ENCODE results near the gene ACSL1.
"Not testable (repeated sequence)": the region's sequence is repeated elsewhere in the genome, so short reads cannot be mapped to it uniquely, and the experiment has no call there.

ACSL1 gene

GRCh38 chr4:184747034-184747830 is 78.5 kb downstream of the ACSL1 start:
- no peaks in the 10 kb centered on the region for H3K27me3 ChIP-seq (replicated peaks; ENCODE audit: control insufficient read depth, insufficient read depth, low read length, poor library complexity, severe bottlenecking)
- H3K9me3 ChIP-seq (ENCODE audit: control insufficient read depth, low read length): no peaks in the 10 kb centered on the region
- no peaks in the 10 kb centered on the region for H3K36me3 ChIP-seq (ENCODE audit: control insufficient read depth, insufficient read depth, low read length)
- no peak overlapping the region for H3K4me3 ChIP-seq (ENCODE audit: insufficient read depth, low read depth, low read length, poor library complexity, severe bottlenecking)
- no peaks in the 10 kb centered on the region for H3K4me1 ChIP-seq (ENCODE audit: control insufficient read depth, insufficient read depth, low read length, poor library complexity, severe bottlenecking)
- DNase-seq: no peak
- H3K27ac ChIP-seq (ENCODE audit: insufficient read depth, low read length, poor library complexity, severe bottlenecking): no peak overlapping the region

- no peaks in the 10 kb centered on the region for H3K36me3 ChIP-seq (ENCODE audit: control insufficient read depth, insufficient read depth, low read length)
- H3K9me3 ChIP-seq (ENCODE audit: control insufficient read depth, low read length): no peaks in the 10 kb centered on the region
- no peak overlapping the region for H3K27ac ChIP-seq (ENCODE audit: insufficient read depth, low read length, poor library complexity, severe bottlenecking)
- no peak overlapping the region for H3K4me3 ChIP-seq (ENCODE audit: insufficient read depth, low read depth, low read length, poor library complexity, severe bottlenecking)
- no peaks in the 10 kb centered on the region for H3K4me1 ChIP-seq (ENCODE audit: control insufficient read depth, insufficient read depth, low read length, poor library complexity, severe bottlenecking)
- DNase-seq: peak; percentile 11 to 36 (median 19)
- H3K27me3 ChIP-seq (replicated peaks; ENCODE audit: control insufficient read depth, insufficient read depth, low read length, poor library complexity, severe bottlenecking): no peaks in the 10 kb centered on the region
Observed at GRCh38 chr4:184745831-184746795, 79.7 kb downstream of the ACSL1 start.

- Histone ChIP-seq H3K4me1 (ENCODE audit: control insufficient read depth, insufficient read depth, low read length, poor library complexity, severe bottlenecking) (no peaks in the 10 kb centered on the region), H3K36me3 (ENCODE audit: control insufficient read depth, insufficient read depth, low read length) (no peaks in the 10 kb centered on the region), H3K27ac (ENCODE audit: insufficient read depth, low read length, poor library complexity, severe bottlenecking) (no peak overlapping the region), H3K27me3 (replicated peaks; ENCODE audit: control insufficient read depth, insufficient read depth, low read length, poor library complexity, severe bottlenecking) (no peaks in the 10 kb centered on the region), H3K9me3 (ENCODE audit: control insufficient read depth, low read length) (no peaks in the 10 kb centered on the region), H3K4me3 (ENCODE audit: insufficient read depth, low read depth, low read length, poor library complexity, severe bottlenecking) (no peak overlapping the region)
- DNase-seq: no peak
Observed at GRCh38 chr4:184744236-184744635, 81.5 kb downstream of the ACSL1 start.

- DNase-seq: no peak
- no peaks in the 10 kb centered on the region for H3K36me3 ChIP-seq (ENCODE audit: control insufficient read depth, insufficient read depth, low read length)
- H3K27me3 ChIP-seq (replicated peaks; ENCODE audit: control insufficient read depth, insufficient read depth, low read length, poor library complexity, severe bottlenecking): no peaks in the 10 kb centered on the region
- H3K4me1 ChIP-seq (ENCODE audit: control insufficient read depth, insufficient read depth, low read length, poor library complexity, severe bottlenecking): no peaks in the 10 kb centered on the region
- no peak overlapping the region for H3K27ac ChIP-seq (ENCODE audit: insufficient read depth, low read length, poor library complexity, severe bottlenecking)
- no peaks in the 10 kb centered on the region for H3K9me3 ChIP-seq (ENCODE audit: control insufficient read depth, low read length)
- no peak overlapping the region for H3K4me3 ChIP-seq (ENCODE audit: insufficient read depth, low read depth, low read length, poor library complexity, severe bottlenecking)
Observed at GRCh38 chr4:184743650-184744049, 82.1 kb downstream of the ACSL1 start.

GRCh38 chr4:184741651-184742050 is 84.1 kb downstream of the ACSL1 start:
- not testable (repeated sequence) for H3K27me3 ChIP-seq (replicated peaks; ENCODE audit: control insufficient read depth, insufficient read depth, low read length, poor library complexity, severe bottlenecking); H3K36me3 ChIP-seq (ENCODE audit: control insufficient read depth, insufficient read depth, low read length); H3K27ac ChIP-seq (ENCODE audit: insufficient read depth, low read length, poor library complexity, severe bottlenecking); H3K9me3 ChIP-seq (ENCODE audit: control insufficient read depth, low read length); H3K4me3 ChIP-seq (ENCODE audit: insufficient read depth, low read depth, low read length, poor library complexity, severe bottlenecking); H3K4me1 ChIP-seq (ENCODE audit: control insufficient read depth, insufficient read depth, low read length, poor library complexity, severe bottlenecking); DNase-seq

GRCh38 chr4:184740980-184741391 is 84.8 kb downstream of the ACSL1 start:
- Histone ChIP-seq H3K27ac (ENCODE audit: insufficient read depth, low read length, poor library complexity, severe bottlenecking) (no peak overlapping the region), H3K4me1 (ENCODE audit: control insufficient read depth, insufficient read depth, low read length, poor library complexity, severe bottlenecking) (no peaks in the 10 kb centered on the region), H3K27me3 (replicated peaks; ENCODE audit: control insufficient read depth, insufficient read depth, low read length, poor library complexity, severe bottlenecking) (no peaks in the 10 kb centered on the region), H3K9me3 (ENCODE audit: control insufficient read depth, low read length) (no peaks in the 10 kb centered on the region), H3K36me3 (ENCODE audit: control insufficient read depth, insufficient read depth, low read length) (no peaks in the 10 kb centered on the region), H3K4me3 (ENCODE audit: insufficient read depth, low read depth, low read length, poor library complexity, severe bottlenecking) (no peak overlapping the region)
- DNase-seq: no peak

GRCh38 chr4:184739575-184739974 is 86.2 kb downstream of the ACSL1 start:
- H3K27ac ChIP-seq (ENCODE audit: insufficient read depth, low read length, poor library complexity, severe bottlenecking); H3K36me3 ChIP-seq (ENCODE audit: control insufficient read depth, insufficient read depth, low read length); H3K27me3 ChIP-seq (replicated peaks; ENCODE audit: control insufficient read depth, insufficient read depth, low read length, poor library complexity, severe bottlenecking); H3K4me1 ChIP-seq (ENCODE audit: control insufficient read depth, insufficient read depth, low read length, poor library complexity, severe bottlenecking); DNase-seq; H3K4me3 ChIP-seq (ENCODE audit: insufficient read depth, low read depth, low read length, poor library complexity, severe bottlenecking); H3K9me3 ChIP-seq (ENCODE audit: control insufficient read depth, low read length): not testable (repeated sequence)

GRCh38 chr4:184734758-184735157 is 91.0 kb downstream of the ACSL1 start:
- no peak overlapping the region for H3K27ac ChIP-seq (ENCODE audit: insufficient read depth, low read length, poor library complexity, severe bottlenecking)
- peaks cover 5% of the 10 kb centered on the region for H3K4me1 ChIP-seq (ENCODE audit: control insufficient read depth, insufficient read depth, low read length, poor library complexity, severe bottlenecking)
- H3K27me3 ChIP-seq (replicated peaks; ENCODE audit: control insufficient read depth, insufficient read depth, low read length, poor library complexity, severe bottlenecking): no peaks in the 10 kb centered on the region
- no peaks in the 10 kb centered on the region for H3K36me3 ChIP-seq (ENCODE audit: control insufficient read depth, insufficient read depth, low read length)
- no peaks in the 10 kb centered on the region for H3K9me3 ChIP-seq (ENCODE audit: control insufficient read depth, low read length)
- no peak overlapping the region for H3K4me3 ChIP-seq (ENCODE audit: insufficient read depth, low read depth, low read length, poor library complexity, severe bottlenecking)
- no peak for DNase-seq

- DNase-seq: peak; percentile 92
- H3K27me3 ChIP-seq (replicated peaks; ENCODE audit: control insufficient read depth, insufficient read depth, low read length, poor library complexity, severe bottlenecking): no peaks in the 10 kb centered on the region
- no peaks in the 10 kb centered on the region for H3K36me3 ChIP-seq (ENCODE audit: control insufficient read depth, insufficient read depth, low read length)
- no peaks in the 10 kb centered on the region for H3K9me3 ChIP-seq (ENCODE audit: control insufficient read depth, low read length)
- peak within 1 kb of the TSS; percentile 77 for H3K4me3 ChIP-seq (ENCODE audit: insufficient read depth, low read depth, low read length, poor library complexity, severe bottlenecking)
- H3K4me1 ChIP-seq (ENCODE audit: control insufficient read depth, insufficient read depth, low read length, poor library complexity, severe bottlenecking): peaks cover 5% of the 10 kb centered on the region
- H3K27ac ChIP-seq (ENCODE audit: insufficient read depth, low read length, poor library complexity, severe bottlenecking): peak within 1 kb of the TSS; percentile 43
Observed at GRCh38 chr4:184733654-184734524, 91.9 kb downstream of the ACSL1 start, which contains the start of gene CENPU. TSS of gene CENPU (minus strand) at chr4:184734096. CDS start at chr4:184734062, 34 bp downstream.

Measured in effector memory CD4-positive, alpha-beta T cell (primary cell).